Cardiac septum (tissue), 1 donor: ENCODE results near the gene PHLPP2. TPM values are rescaled to one million over a fixed set of nuclear protein-coding genes. Genes with fewer than 3 reads are reported as not detected.

Experiments
- DNase-seq: peaks from one replicate; pipeline ENCODE4 v3.0.0-alpha.2; 2020; ENCODE audit warnings: low spot score
- intact Hi-C: fragments of 100-400 bp; cut with DNase I; formaldehyde crosslinking; loops from one replicate; pipeline ENCODE4 v1.14.0; 2022
- total RNA-seq: library from RNA; stranded (reverse); fragmentation: NEBNext Ultra II Directional; extraction: Animal tissue kit (Norgen Biotek cat#: 25700); gene quantifications from one replicate; pipeline ENCODE4 v1.2.1, GENCODE V29; 2021
- donor health status: DM: no; HTN: no; CAD: no.

PHLPP2 gene
- total RNA-seq, 1 donor from 2014 or later: 6.6 TPM

GRCh38 chr16:71675380-71675779 is 49.1 kb downstream of the PHLPP2 start:
- intact Hi-C loops: no loop called here

GRCh38 chr16:71674229-71674628 is 50.3 kb downstream of the PHLPP2 start:
- intact Hi-C loops: no loop called here
- DNase-seq: no peak

More at GRCh38 chr16:71675380-71675779, 49.1 kb downstream of the PHLPP2 start:
- no peak for DNase-seq

- DNase-seq: no peak
- intact Hi-C loops: no loop called here
Measured at GRCh38 chr16:71673582-71673973, 50.9 kb downstream of the PHLPP2 start.

DNA sequence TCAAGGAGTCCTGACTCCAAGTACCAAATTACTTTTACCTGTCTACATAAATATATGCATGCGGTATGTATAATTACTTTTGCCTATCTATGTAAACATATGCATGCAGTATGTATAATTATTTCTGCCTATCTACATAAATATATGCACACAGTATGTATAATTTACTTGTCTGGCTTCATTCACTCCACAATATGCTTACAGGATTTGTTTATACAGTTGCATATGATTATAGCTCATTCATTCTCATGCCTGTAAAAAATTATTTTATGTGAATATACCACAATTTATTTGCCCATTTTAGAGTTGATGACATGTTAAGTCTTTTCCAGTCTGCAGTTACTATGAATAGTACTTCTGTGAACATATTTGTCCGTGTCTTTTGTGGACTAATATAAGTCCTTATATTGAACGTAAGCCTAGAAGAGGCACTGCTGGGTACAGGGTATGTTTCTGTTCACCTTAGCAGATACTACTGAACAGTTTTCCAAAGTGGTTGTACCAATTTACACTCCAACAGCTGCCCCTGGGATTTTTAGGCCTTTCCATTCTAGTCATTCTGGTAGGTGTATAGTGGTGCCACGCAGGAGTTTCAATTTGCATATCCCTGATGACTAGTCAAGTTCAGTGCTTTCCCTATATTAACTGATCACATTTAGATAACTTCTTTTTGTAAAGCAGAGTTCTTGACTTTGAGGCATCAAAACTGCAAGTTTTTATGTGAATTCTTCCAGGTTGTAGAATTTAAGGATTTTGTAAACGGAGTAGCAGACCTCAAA is 51.5 kb downstream of the PHLPP2 start:
- intact Hi-C loops: no loop called here
- DNase-seq: no peak

GRCh38 chr16:71672125-71672524 is 52.4 kb downstream of the PHLPP2 start:
- DNase-seq: no peak
- intact Hi-C loops: no loop called here

- intact Hi-C loops: no loop called here
- DNase-seq: no peak
Measured at GRCh38 chr16:71671165-71671564, 53.3 kb downstream of the PHLPP2 start.

DNA sequence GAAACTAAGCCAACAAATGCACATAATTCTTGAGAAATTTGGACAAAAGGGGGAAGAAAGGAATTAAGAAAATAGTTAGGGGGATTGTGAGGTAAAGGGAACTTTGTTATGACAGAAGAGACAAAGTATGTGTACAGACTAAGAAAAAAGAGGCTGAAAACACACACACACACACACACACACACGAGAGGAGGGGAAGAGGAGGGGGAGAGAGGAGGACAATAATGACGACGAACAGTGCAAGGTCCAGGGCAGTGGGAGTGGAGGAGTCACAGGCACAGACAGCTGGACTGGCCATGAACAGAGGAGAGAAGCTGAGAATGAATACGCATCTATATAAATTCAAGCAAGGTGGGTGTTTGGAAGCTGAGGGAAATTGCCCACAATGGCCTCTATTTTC is 54.0 kb downstream of the PHLPP2 start:
- DNase-seq: no peak
- intact Hi-C loops: no loop called here

GRCh38 chr16:71669926-71670536 is 54.5 kb downstream of the PHLPP2 start:
- no peak for DNase-seq
- intact Hi-C loops: no loop called here

DNA sequence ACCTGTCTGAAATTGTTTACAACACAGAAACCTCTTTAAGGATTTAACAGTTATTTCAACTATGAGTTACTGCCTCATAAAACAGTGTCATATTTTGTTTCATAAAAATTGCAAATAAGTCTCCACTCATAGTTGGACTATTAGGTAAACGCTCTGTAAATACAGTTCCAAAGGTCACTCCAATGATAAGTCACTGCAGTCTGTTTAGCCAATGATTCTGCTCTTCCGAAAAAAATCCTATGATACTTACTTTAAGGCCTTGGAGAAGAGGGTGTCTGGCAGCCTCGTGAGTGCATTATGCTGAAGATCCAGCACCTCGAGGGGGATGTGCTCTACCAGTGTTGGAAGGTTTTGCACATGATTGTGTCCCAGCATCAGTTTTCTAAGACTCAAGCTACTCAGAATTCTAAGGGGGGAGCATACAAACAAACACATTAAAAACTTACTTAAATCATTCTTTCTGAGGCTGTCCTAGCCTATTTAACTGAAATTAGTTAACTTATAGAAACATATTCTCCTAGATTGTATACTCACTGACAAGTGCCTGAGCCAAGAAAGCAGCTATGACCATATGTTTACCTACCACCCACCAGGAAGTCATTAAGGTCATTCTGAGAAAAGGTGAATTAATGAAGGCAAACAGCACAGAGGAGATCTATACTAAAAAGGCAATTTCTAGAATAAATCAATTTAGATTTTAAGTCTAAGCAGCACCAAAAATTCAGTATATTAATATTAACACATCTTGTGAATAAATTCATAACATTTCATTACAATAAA is 57.4 kb downstream of the PHLPP2 start:
- DNase-seq: no peak
- intact Hi-C loops: no loop called here

- intact Hi-C loops: no loop called here
- DNase-seq: no peak
Measured at GRCh38 chr16:71666264-71666663, 58.2 kb downstream of the PHLPP2 start.

DNA sequence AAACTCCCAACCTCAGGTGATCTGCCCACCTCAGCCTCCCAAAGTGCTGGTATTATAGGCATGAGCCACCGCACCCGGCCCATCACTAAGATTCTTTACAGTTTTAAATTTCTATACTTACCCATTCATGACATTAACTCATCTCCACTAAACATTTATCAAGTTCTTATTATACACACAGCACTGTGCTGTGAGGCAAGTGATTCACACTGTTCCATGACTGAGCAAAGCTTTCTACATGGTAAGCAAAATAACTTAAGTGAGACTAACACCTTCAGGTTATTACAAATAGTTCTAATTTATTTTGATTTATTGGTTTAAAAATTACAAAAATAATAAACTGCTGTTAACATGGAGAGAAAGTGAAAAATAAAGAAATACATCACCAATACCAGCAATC is 65.0 kb downstream of the PHLPP2 start:
- DNase-seq: no peak
- intact Hi-C loops: no loop called here

GRCh38 chr16:71658771-71659170 is 65.7 kb downstream of the PHLPP2 start:
- DNase-seq: no peak
- intact Hi-C loops: no loop called here

DNA sequence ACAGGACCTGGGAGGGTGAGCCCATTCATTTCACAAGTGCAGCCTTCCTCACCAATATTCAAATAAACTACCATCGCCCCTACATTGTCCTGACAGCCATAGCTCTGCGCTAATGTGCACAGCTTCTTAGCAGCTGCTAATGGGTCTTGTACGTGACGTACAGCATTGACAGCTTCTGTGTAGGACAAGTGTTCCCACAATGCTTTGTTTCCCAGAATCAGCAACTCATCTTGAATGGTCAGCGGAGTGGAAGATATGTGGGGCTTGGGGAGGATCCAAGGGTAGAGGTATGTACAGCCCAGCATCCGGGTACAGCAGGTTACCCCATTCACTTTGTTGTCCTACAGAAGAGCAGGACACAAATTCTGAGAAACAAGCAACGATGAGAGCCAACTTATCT is 74.8 kb downstream of the PHLPP2 start:
- no peak for DNase-seq
- intact Hi-C loops: no loop called here

- intact Hi-C loops: no loop called here
- DNase-seq: no peak
Measured at GRCh38 chr16:71648921-71649320, 75.6 kb downstream of the PHLPP2 start.

DNA sequence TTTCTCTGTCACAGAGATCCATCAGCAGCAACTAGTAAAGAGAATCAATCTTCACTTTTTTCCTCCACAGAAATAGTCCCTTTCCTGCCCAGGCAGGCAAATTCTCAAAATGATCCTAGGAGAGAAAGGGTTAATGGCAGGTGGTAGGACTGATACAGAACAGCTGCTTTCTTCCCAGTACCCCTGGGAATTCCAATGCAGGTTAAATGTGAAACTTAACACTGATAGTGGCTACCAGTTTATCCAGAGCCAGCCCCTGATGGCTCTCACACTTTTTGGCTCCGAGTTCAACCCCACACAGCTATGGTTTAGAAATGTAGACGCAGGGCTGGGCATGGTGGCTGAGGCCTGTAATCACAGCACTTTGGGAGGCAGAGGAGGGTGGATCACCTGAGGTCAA is 76.3 kb downstream of the PHLPP2 start:
- intact Hi-C loops: no loop called here
- DNase-seq: no peak

DNA sequence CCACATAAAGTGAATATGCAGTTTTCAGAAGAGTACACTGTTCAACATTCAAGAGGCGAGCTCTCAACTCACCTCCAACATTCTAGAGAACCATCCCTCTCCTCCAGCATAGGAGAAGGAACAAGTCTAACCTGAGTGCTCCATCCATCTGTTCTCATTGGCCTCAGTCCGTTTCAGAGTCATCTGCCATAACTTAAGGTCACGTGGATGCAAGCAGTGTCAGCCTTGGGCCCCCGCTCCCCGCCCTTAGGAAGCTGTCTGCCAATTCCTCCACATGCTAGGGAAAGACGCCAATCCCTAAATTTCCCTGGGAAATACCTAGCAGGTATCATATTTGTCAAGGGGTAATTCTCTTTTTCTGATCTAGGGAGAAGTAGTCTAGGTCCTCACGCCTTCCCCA is 77.1 kb downstream of the PHLPP2 start:
- intact Hi-C loops: no loop called here
- DNase-seq: no peak

DNA sequence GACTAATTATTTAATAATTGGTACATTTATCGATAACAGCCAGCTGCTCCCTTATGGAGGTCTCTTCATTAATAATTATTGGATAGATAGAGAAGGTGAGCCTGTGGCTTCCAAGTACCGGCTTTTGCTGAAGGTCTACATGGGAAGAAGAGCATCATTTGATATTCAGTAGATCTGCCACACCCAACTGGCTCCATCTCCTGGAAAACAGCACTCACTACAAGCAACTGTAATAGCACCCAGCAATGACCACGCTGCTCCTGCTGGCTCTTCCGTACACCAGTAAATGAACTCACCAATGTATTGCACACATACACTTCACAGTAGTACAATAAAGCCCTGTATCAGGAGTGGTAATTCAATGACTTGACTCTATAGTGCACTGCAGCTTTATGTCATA is 79.1 kb downstream of the PHLPP2 start:
- DNase-seq: no peak
- intact Hi-C loops: no loop called here

GRCh38 chr16:71637398-71637797 is 87.1 kb downstream of the PHLPP2 start:
- DNase-seq: no peak
- intact Hi-C loops: no loop called here

DNA sequence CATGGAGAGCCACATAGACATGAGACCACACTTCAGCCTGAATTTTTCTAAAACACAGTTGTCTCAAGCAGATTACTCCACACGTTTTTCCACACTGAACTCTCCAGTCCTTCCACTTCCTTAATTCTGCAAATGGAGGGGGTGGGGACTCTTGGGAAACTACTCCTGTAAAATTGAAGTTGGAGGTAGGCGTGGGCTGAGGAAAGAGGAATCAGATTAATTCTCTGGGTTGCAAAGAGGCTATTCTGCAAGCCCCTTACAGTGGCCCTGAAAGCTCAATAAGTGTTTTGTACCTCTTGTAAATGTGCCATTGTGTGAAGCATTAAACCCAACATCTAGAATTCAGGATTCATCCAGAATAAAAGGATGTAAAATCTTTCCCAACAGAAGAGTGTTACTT is 88.9 kb downstream of the PHLPP2 start:
- intact Hi-C loops: no loop called here
- no peak for DNase-seq

DNA sequence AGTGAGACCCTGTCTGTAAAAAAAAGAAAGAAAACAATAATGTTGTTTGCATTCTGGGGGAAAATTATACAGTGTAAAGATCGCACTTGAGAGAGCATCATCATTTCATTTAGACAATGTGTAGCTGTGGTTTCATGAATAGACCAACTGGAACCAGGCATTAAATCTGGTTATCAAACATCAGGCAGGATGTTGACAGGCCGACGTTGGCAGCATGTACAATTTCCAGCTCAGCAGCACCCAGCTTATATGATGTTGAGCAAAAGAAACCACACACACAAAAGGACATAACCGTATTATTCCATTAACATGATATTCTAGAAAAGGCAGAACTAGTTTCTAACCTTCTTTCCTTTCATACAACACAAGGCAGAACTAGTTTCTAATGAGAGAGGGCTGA is 92.7 kb downstream of the PHLPP2 start:
- intact Hi-C loops: no loop called here

DNA sequence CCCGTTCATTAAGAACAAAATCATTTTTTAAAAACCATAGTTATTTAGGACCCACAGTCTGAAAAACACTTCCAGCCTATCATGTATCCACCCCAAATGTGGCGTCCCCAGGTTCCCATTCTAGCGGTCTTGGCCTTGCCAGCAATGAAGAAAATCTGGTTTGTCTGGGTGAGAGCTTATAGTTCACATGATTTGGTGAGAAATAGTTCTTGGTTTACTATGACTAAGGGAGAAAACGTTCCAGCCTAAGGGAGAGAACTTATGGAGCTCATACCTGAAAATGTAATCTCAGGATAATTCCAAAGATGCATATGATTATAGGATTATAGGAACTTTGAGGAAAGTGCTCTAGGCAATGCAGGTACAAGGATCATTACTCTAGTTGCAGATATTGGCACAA is 93.7 kb downstream of the PHLPP2 start:
- intact Hi-C loops: no loop called here
- no peak for DNase-seq

More for the DNA sequence above, 92.7 kb downstream of the PHLPP2 start:
- no peak for DNase-seq
